Subcutaneous adipose tissue (tissue), 4 donors: ENCODE measurements around the gene HDDC3. TPM values are rescaled to one million over a fixed set of nuclear protein-coding genes. Genes with fewer than 3 reads are reported as not detected.

ENCODE experiments used
- CTCF ChIP-seq: fragments of 450-650 bp; IDR thresholded peaks from one replicate; pipeline ENCODE4 v1.5.1; 2016; ENCODE audit warnings: low read depth, mild to moderate bottlenecking, control low read depth, antibody characterized with exemption, moderate library complexity
- total RNA-seq, 4 donors: library from RNA; depleted of rRNA; stranded (reverse); fragments of >200 nt; gene quantifications; one replicate each; pipeline ENCODE4 v1.1.0, GENCODE V29; 2016

The HDDC3 gene
- total RNA-seq, 4 donors from 2014 or later: 15.6 to 42.4 (median 17.1) TPM

GRCh38 chr15:90968434-90968833 is 36.1 kb upstream of the HDDC3 start:
- TF ChIP-seq CTCF: no peak

- TF ChIP-seq CTCF: no peak
Observed at GRCh38 chr15:90967206-90967605, 34.9 kb upstream of the HDDC3 start.

GRCh38 chr15:90966262-90966661 is 33.9 kb upstream of the HDDC3 start:
- TF ChIP-seq CTCF: no peak

- TF ChIP-seq CTCF: no peak
Observed at GRCh38 chr15:90962021-90962420, 29.7 kb upstream of the HDDC3 start.

GRCh38 chr15:90960298-90961091 is 28.1 kb upstream of the HDDC3 start:
- TF ChIP-seq CTCF: no peak

GRCh38 chr15:90959894-90960293 is 27.5 kb upstream of the HDDC3 start:
- no peak for TF ChIP-seq CTCF

- TF ChIP-seq CTCF: no peak
Observed at GRCh38 chr15:90959028-90959595, 26.8 kb upstream of the HDDC3 start.
